Endothelial cell of umbilical vein (primary cell): ENCODE data around the gene CCNI. TPM values are rescaled to one million over a fixed set of nuclear protein-coding genes. Genes with fewer than 3 reads are reported as not detected.
A peak's percentile ranks its signal among the peaks of the same experiment; 100 is the strongest.

ENCODE experiments used
- BruUV-seq: library from RNA; stranded (reverse); fragments of 400-500 nt; replicated peaks from 2 replicates; lab custom pipeline; 2021; lab: Mats Ljungman, UMichigan
- CTCF ChIA-PET: fragments of 300-600, 350-600 bp; sonication (Branson Sonifier 250); formaldehyde crosslinking; loops from one replicate; lab custom pipeline; 2021; ENCODE audit warnings: antibody characterized with exemption, inconsistent platforms; lab: Charles Lee
- POLR2A ChIA-PET: fragments of 300-600, 350-600 bp; sonication (Branson Sonifier 250); formaldehyde crosslinking; loops from one replicate; lab custom pipeline; 2021; ENCODE audit warnings: antibody characterized with exemption, inconsistent platforms; lab: Charles Lee
- DNase-seq: peaks from one replicate; pipeline ENCODE4 v3.0.0-alpha.2; 2011; ENCODE audit warnings: low read depth, low spot score
- FAIRE-seq: peaks from 2 replicates; lab custom pipeline; 2011; peaks lifted over from hg19 to GRCh38; lab: Jason Lieb, UNC
- H2AFZ ChIP-seq: 2 replicates; pipeline ENCODE4 v1.6.0; 2012; ENCODE audit warnings: low read depth, low read length, control low read depth, inconsistent platforms
- H3K27ac ChIP-seq: 2 replicates; pipeline ENCODE4 v1.5.1; 2011; ENCODE audit warnings: low read depth, mild to moderate bottlenecking, control low read depth, low read length, moderate library complexity; ENCODE audit not compliant: insufficient read depth
- H3K27me3 ChIP-seq, 2 experiments: 2 replicates each; pipeline versions ENCODE4 v1.6.0 to v1.6.1; 2011; ENCODE audit warnings: low read length in 2 of 2, mixed read lengths in 1 of 2; ENCODE audit not compliant: control insufficient read depth in 2 of 2, insufficient read depth in 2 of 2
- H3K36me3 ChIP-seq, 2 experiments: 2 replicates in 1 of 2; 3 replicates in 1 of 2; pipeline ENCODE4 v1.5.1; 2011; ENCODE audit warnings: low read length in 2 of 2, mild to moderate bottlenecking in 1 of 2, moderate library complexity in 1 of 2; ENCODE audit not compliant: control insufficient read depth in 2 of 2, insufficient read depth in 2 of 2; ENCODE audit errors: extremely low read depth in 1 of 2
- H3K4me1 ChIP-seq: 3 replicates; pipeline ENCODE4 v1.5.1; 2011; ENCODE audit warnings: mild to moderate bottlenecking, low read length; ENCODE audit not compliant: control insufficient read depth, insufficient read depth; ENCODE audit errors: extremely low read depth
- H3K4me2 ChIP-seq: 2 replicates; pipeline ENCODE4 v1.6.1; 2011; ENCODE audit warnings: low read length, control low read depth, mixed read lengths; ENCODE audit not compliant: insufficient read depth
- H3K4me3 ChIP-seq, 3 experiments: fragments of 200-600 bp in 1 of 3; sonication (generic), shearing (Covaris generic) in 1 of 3; replicated peaks in 1 of 3; 2 replicates each; pipeline ENCODE4 v1.5.1; 2011 to 2016; ENCODE audit warnings: control low read depth in 3 of 3, low read length in 3 of 3, mild to moderate bottlenecking in 2 of 3, inconsistent platforms in 1 of 3, low read depth in 1 of 3, moderate library complexity in 1 of 3; ENCODE audit not compliant: insufficient read depth in 1 of 3
- H3K79me2 ChIP-seq: 2 replicates; pipeline ENCODE4 v1.6.0; 2012; ENCODE audit warnings: low read length, inconsistent platforms; ENCODE audit not compliant: control insufficient read depth, insufficient read depth
- H3K9ac ChIP-seq: replicated peaks from 2 replicates; pipeline ENCODE3; 2011; ENCODE audit warnings: low read length, control low read depth; ENCODE audit not compliant: insufficient read depth; ENCODE audit errors: extremely low read depth
- H3K9me1 ChIP-seq: replicated peaks from 3 replicates; pipeline ENCODE4 v1.6.0; 2011; ENCODE audit warnings: mild to moderate bottlenecking, low read length; ENCODE audit not compliant: control insufficient read depth, insufficient read depth; ENCODE audit errors: extremely low read depth
- H3K9me3 ChIP-seq: replicated peaks from 2 replicates; pipeline ENCODE4 v1.5.1; 2012; ENCODE audit warnings: low read length, inconsistent platforms; ENCODE audit not compliant: control insufficient read depth, insufficient read depth
- H4K20me1 ChIP-seq: replicated peaks from 2 replicates; pipeline ENCODE3; 2011; ENCODE audit warnings: mild to moderate bottlenecking, low read length; ENCODE audit not compliant: control insufficient read depth, insufficient read depth; ENCODE audit errors: extremely low read depth
- MYC ChIP-seq: IDR thresholded peaks from one replicate; pipeline ENCODE4 v1.6.1; 2011; ENCODE audit warnings: mild to moderate bottlenecking, low read depth, low read length
- dilution Hi-C: fragments of 300-500 bp; cut with MboI; formaldehyde crosslinking; loops from one replicate; pipeline ENCODE4 v1.15.0; 2019; ENCODE audit warnings: low sequenced_read_pairs; ENCODE audit not compliant: extremely low pct_ligation_motif_present
- intact Hi-C: fragments of 100-400 bp; cut with micrococcal nuclease; formaldehyde crosslinking; loops from one replicate; pipeline ENCODE4 v1.10.0; 2022
- polyA plus RNA-seq, 4 experiments: library from polyadenylated mRNA; depleted of rRNA in 3 of 4; stranded (reverse) in 3 of 4; unstranded in 1 of 4; fragments of >200 nt; gene quantifications; 2 replicates each; pipeline versions ENCODE4 v1.2.1 to v1.2.3, GENCODE V29; 2011 to 2012; ENCODE audit warnings: missing spikeins in 1 of 4
- total RNA-seq: library from RNA; stranded (reverse); gene quantifications from 2 replicates; pipeline ENCODE4 v1.2.3, GENCODE V29; 2021
- TF ChIP-seq, protein P1 (sequence below), 2 donors: IDR thresholded peaks; 1 replicate in 1 of 2; 2 replicates in 1 of 2; pipeline ENCODE4 v1.5.1; 2011; ENCODE audit warnings: low read length in 2 of 2, mild to moderate bottlenecking in 2 of 2, moderate library complexity in 2 of 2, control low read depth in 1 of 2, inconsistent platforms in 1 of 2, low read depth in 1 of 2; ENCODE audit not compliant: insufficient read depth in 1 of 2; ENCODE audit errors: extremely low read depth in 1 of 2

CCNI gene
- total and polyA plus RNA-seq, 2 donors (not counting 3 experiments of a cell fraction or from before 2014, with no cell fraction given): 88.6 to 212 TPM

DNA sequence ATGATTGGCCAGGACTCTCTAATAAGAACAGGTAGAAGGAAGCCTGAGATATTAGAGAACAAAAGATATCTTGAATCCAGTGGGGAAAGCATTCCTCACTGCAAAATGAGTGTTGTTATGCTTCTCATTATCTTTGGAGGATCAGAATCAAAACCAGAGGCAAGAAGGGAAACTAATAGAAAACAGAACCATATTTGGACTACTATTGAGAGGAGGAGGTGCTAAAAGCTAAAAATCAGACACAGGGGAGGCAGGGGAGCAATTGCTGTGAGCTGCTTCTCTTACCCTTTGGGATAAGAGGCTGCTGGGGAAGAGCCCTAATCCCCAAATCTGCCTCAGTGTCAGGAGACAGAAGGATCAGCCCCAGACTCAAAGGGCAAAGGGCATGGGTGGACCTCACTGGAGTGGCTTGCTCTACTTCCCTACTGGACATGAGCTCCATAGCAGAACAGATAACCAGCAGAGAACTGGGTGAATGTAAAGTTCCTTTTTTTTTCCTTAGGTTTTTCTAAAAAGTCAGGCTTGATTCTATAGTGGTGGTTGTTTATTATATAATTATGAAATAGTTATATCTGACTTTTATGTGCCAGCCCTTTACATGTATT, 66.2 kb downstream of the CCNI start:
- no peaks in the 10 kb centered on the region for H3K27me3 ChIP-seq
- no peaks in the 10 kb centered on the region for H3K9me1 ChIP-seq
- no TSS peak for BruUV-seq
- POLR2A ChIA-PET: interaction anchor here (5.0 kb wide), 1 partner anchor 59 kb away, joined by 24 read pairs; the partner anchor contains the start of gene SEPTIN11
- H3K27ac ChIP-seq: peak overlapping the region; percentile 100
- TF ChIP-seq, protein P1, sequence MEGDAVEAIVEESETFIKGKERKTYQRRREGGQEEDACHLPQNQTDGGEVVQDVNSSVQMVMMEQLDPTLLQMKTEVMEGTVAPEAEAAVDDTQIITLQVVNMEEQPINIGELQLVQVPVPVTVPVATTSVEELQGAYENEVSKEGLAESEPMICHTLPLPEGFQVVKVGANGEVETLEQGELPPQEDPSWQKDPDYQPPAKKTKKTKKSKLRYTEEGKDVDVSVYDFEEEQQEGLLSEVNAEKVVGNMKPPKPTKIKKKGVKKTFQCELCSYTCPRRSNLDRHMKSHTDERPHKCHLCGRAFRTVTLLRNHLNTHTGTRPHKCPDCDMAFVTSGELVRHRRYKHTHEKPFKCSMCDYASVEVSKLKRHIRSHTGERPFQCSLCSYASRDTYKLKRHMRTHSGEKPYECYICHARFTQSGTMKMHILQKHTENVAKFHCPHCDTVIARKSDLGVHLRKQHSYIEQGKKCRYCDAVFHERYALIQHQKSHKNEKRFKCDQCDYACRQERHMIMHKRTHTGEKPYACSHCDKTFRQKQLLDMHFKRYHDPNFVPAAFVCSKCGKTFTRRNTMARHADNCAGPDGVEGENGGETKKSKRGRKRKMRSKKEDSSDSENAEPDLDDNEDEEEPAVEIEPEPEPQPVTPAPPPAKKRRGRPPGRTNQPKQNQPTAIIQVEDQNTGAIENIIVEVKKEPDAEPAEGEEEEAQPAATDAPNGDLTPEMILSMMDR (IDR thresholded peaks at IDR 0.05; ENCODE audit: extremely low read depth in 1 of 2, insufficient read depth in 1 of 2, low read depth in 1 of 2, low read length in 2 of 2): no peak
- no peak for TF ChIP-seq MYC
- FAIRE-seq (no peak), DNase-seq (peak; percentile 36)
- H3K36me3 ChIP-seq: peaks cover 0 to 6% of the 10 kb centered on the region in 2 experiments
- H3K4me2 ChIP-seq: peak overlapping the region; percentile 94
- peak overlapping the region; percentile 85 for H3K9ac ChIP-seq
- H3K79me2 ChIP-seq: peaks cover 20% of the 10 kb centered on the region
- H4K20me1 ChIP-seq: no peaks in the 10 kb centered on the region
- H2AFZ ChIP-seq: no peak overlapping the region
- H3K4me1 ChIP-seq: peaks cover 95% of the 10 kb centered on the region
- H3K9me3 ChIP-seq: no peaks in the 10 kb centered on the region
- no peak overlapping the region for H3K4me3 ChIP-seq
- intact Hi-C loops: loop anchor here (2.0 to 5.0 kb wide), 3 partner anchors 35 to 797 kb away; partner anchors contain the start of gene SCARB2
- CTCF ChIA-PET: interaction anchor here (0.7 to 1.2 kb wide), 4 partner anchors 13 to 251 kb away, joined by 3 to 5 read pairs (median 4); no protein-coding TSS in a partner anchor
- dilution Hi-C loops: no loop called here
